GM19238 (cell line): ENCODE results near the gene SCFD1.

Experiments
- DNase-seq: peaks from one replicate; pipeline ENCODE4 v3.0.0; 2011; ENCODE audit warnings: low spot score; ENCODE audit not compliant: insufficient read length

Gene SCFD1

DNA sequence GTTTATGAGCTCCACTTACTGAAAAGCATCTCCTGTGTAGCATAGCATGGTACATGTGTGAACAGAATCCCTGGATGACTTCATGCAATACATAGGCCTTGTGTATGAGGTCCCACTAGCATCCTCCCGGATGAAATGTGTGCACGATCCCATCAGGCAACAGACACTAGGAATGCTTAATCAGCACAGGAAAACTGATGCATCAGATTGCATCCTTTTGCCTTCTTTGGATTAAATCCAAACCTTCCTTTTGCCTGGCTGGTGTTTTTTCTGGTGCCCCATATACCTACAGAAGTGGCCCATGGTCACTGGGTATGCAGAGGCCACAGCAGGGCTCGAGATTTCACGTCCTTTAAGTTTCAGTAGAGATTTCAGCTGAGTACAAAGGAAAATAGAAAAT is 131.3 kb downstream of the SCFD1 start:
- DNase-seq = no peak

DNA sequence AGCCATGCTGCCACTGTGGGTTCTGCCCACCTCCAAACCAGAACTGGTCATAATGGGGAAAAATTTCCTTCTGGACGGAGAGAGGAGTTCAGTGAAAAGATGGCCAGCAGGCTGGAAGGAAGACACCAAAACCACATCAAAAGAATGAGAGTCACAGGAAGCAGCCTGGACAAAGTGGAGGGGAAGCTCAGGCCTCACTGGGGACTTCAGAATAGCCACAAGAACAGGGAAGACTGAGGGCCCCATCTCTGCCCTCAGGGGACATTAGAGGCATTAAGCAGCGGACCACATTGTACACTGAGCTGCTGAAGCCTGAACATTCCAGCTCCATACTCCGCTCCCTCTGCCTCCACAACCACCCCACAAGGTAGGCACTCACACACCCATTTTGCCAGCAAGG is 132.7 kb downstream of the SCFD1 start:
- DNase-seq = no peak

DNA sequence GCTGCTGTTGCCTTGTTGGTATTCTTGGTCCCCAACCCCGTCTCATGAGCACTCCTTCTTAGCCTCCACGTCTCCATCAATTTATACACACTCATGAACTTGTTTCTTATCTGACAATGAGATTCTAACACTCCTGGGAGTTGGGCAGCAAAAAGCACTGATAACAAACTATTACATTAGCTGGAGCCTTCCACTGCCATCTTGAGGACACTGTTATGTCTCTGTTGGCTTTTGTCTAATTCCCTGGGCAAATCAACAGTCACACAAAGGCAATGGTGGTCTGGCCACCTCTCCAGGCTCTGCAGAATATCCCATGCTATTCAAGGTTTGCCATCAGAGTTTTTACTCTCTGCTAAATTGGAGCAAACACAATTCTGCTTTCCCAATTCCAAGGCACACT is 134.5 kb downstream of the SCFD1 start:
- no peak for DNase-seq

DNA sequence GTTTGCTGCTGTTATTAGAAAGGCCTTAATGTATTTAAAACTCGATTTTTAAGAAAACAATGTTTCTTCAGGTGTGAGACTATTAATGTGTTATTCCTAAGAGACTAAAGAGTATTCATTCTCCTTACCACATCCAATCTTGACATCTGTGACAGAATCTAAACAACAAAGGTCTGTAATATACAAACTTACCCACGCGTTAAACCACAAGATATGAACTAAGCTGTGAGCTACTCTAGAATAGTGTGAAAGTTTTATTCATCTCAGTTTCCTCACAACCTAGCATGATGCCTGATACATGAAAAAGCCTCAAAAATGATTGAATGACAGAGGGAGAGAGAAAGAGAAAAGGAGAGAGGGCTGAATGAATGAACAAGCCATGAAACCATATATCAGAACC is 135.0 kb downstream of the SCFD1 start:
- no peak for DNase-seq

DNA sequence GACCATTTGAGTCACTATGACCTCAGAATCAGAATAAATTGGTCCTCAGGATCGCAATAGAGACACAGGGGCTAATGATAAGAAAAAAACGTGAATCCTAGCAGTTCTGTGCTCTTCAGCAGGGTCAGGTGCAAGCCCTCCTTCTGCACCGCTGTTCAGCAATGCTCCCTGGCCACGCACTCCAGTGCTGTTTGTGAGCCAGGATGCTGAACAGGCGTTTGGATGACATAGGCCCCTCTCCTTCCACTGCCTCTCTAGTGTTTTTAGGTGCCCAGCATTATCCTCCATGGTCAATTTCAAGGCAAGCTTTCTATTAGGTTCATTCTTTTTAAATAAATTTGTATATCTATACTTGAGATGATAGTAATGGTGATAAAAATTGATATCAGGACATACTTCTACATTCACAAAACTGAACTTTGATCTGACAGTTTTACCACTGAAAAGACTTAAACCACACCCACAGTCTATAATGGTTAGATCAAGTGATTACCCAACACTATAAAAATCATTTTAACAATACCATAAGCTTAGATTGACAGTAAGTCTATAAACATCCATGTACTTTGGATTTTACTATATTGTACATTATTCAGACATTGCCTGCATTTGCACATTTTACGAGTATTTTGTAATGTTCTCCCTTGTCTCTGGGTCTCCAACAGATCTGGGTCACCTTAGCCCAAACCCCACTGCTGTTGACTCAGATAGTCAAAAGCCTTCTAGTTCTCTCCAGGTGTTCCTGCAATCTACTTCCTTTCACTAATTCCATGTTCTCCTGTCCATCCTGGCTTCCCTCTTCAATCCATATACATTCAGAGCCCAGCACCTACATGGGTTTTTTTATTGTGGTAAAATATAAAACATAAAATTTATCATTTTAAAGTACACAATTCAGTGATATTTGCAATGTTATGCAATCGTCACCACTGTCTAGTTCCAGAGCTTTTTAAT is 137.3 kb downstream of the SCFD1 start:
- no peak for DNase-seq

DNA sequence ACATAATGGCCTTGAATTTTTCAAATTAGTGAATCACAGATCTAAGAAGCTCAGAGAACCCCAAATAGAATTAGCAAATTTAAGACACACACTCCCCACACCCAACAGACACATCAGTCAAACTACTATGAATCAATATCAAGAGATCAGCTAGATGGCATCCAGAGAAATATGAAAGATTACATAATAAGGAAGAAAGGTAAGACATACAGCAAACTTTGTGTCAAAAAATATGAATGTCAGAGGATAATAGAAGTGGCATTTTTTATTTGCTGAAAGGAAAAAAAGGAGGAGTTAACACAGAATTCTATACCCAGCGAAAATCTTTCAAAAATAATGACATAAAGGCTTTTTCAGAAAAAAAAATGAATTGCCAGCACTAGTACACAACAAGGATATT is 141.8 kb downstream of the SCFD1 start:
- DNase-seq = no peak

DNA sequence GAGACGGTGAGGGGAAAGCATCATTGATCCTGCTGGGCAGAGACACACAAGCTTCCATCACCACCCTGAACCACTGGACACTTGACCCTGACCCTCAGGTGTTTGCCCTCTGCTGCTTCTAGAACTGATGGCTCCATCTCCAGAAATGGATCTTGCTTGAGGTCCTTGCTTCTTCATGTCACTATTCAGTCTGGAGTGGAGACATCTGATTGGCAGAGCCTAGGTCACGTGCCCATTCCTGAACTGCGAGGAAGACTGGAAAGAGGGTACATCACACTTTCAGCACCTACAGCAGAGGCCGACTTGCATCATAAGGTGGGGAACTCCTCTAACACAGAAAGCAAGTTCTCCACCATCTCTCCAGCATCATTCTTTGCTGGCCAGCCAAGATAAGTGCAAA is 145.5 kb downstream of the SCFD1 start:
- no peak for DNase-seq

DNA sequence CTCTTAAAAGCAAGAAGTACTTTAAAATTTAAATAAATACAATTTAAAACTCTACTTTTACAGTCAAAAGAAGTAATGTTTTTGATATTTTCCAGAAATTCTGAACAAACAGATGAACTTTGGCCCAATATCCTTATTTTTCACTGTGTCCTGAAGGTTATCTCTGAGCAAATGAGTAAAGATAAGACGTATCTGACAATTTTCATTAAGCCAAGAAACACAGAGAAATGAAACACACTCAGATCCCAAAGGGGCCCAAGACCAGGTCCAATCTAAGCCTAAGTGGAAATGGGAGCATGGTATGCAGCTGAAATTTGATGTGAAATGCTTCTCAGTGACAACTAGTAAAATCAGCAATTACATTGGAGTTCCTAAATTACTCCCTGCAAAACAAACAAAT is 146.7 kb downstream of the SCFD1 start:
- DNase-seq = no peak

DNA sequence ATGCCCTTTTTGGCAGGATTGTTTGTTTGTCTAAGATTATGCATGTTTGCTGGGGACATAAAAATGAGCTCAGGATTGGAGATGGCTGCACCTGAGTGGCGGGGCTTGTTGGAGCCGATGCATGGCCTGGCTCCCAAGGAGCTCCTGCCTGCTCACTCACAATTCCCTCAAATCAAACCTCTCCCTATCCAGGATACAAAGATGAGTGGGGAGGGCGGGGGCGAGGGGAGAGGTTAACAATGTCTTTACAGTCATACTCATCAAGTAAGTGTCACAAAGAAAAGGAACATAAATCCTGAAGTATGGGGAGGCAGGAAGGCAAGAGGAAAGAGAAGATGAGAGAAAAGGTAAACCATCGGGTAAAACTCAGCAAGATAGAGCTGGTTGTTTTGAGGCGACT is 148.3 kb downstream of the SCFD1 start:
- DNase-seq = no peak

DNA sequence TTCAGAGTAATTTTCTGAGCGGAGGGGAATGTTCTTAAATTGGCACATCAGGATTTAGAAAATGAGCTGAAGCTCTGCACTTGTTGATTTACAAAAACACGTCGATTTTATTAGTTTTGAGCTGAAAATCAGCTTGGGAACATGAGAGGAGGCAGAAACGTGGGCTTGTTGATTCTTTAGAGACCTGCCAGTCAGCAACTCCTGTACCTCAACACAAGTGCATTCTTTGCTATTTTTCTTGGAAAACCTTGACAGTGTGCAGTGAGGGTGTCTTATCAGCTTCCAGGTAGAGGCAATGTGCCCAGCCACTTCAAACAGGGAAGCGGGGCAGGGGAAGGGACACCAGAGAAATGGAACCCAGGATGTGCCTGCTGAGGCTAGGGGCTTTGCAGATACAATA is 149.5 kb downstream of the SCFD1 start:
- DNase-seq = no peak

DNA sequence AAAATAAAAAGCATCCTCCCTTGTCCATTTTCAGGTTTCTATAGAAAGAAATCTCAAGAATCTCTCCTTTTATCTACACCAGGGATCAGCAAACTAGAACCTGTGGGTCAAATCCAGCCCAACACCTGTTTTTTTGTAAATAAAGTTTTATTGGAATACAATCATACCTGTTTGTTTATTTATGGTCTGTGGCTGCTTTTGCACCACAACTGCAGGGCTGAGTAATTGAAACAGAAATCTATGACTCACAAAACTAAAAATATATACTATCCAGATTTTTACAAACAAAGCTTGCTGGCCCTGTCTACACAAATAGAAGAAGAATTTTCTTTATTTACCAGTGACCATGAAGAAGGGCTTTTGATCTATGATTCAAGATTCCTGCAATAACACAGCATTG is 157.1 kb downstream of the SCFD1 start:
- no peak for DNase-seq
